ENCODE data around the gene SMG1. TPM values are rescaled to one million over a fixed set of nuclear protein-coding genes. Genes with fewer than 3 reads are reported as not detected.
"Not testable (repeated sequence)": the region's sequence is repeated elsewhere in the genome, so short reads cannot be mapped to it uniquely, and the experiment has no call there.

Gene SMG1
- total and polyA plus RNA-seq, 12 donors, result 11.7 to 58.2 (median 50.2) TPM

GRCh38 chr16:18759598-18760520 lies 166.3 kb downstream of the SMG1 start:
- ATAC-seq, result peak; percentile 84 to 96 (median 88)
- H3K4me3 ChIP-seq; intact Hi-C loops (cut with DNase I); H3K27ac ChIP-seq; H3K4me1 ChIP-seq; H3K9me3 ChIP-seq; H3K36me3 ChIP-seq; H3K27me3 ChIP-seq: not testable (repeated sequence)
- WGBS, 2 donors, result 13 to 20% methylated on average over 17 to 19 of the region's 21 CpGs
- DNase-seq, result peak in 1 of 2 donors; percentile 20
- TF ChIP-seq CTCF (IDR thresholded peaks at IDR 0.05), result peak; percentile 52 to 74 (median 66)

GRCh38 chr16:18757960-18758660 lies 168.1 kb downstream of the SMG1 start:
- 33 to 44% methylated on average over 2 to 4 of the region's 10 CpGs for WGBS, 2 donors
- H3K27me3 ChIP-seq; ATAC-seq; H3K9me3 ChIP-seq; H3K4me1 ChIP-seq; intact Hi-C loops (cut with DNase I); H3K27ac ChIP-seq; DNase-seq; H3K4me3 ChIP-seq; H3K36me3 ChIP-seq: not testable (repeated sequence)

GRCh38 chr16:18756639-18757038 lies 169.6 kb downstream of the SMG1 start:
- H3K27ac ChIP-seq; ATAC-seq; H3K4me1 ChIP-seq; intact Hi-C loops (cut with DNase I); H3K4me3 ChIP-seq; H3K9me3 ChIP-seq; DNase-seq; H3K27me3 ChIP-seq; H3K36me3 ChIP-seq: not testable (repeated sequence)
- WGBS, 2 donors, result 65 to 71% methylated on average over 9 of the region's 9 CpGs

Other genes with a start within 250 kb of the SMG1 start
- gene RPS15A, start 136.1 kb downstream of the SMG1 start, total RNA-seq, result 100 to 1,000 TPM; 613 to 968 (median 724) TPM
- gene RPS15A, start 136.1 kb downstream of the SMG1 start, polyA plus RNA-seq, result 1,000 to 10,000 TPM; 1,020 to 3,398 TPM
- 10 to 100 TPM; 18.6 to 46.6 (median 21.1) TPM for gene ARL6IP1, start 124.9 kb downstream of the SMG1 start, total RNA-seq
- 10 to 100 TPM; 25.5 to 32.7 TPM for gene ARL6IP1, start 124.9 kb downstream of the SMG1 start, polyA plus RNA-seq
- gene TMC7, start 57.5 kb upstream of the SMG1 start, total RNA-seq, result 1 to 10 TPM in 8 of 10 donors, under 1 TPM in 2; 0.76 to 1.7 (median 1.2) TPM
- gene TMC7, start 57.5 kb upstream of the SMG1 start, polyA plus RNA-seq, result 1 to 10 TPM in 1 of 2 donors, under 1 TPM in 1; 0.90 to 1.9 TPM
- gene COQ7, start 141.2 kb upstream of the SMG1 start, total RNA-seq, result 10 to 100 TPM; 37.0 to 52.9 (median 43.6) TPM
- 10 to 100 TPM; 21.3 to 24.2 TPM for gene COQ7, start 141.2 kb upstream of the SMG1 start, polyA plus RNA-seq
- gene ITPRIPL2, start 187.6 kb upstream of the SMG1 start, total RNA-seq, result 10 to 100 TPM; 11.5 to 30.6 (median 13.8) TPM
- 1 to 10 TPM; 5.0 to 5.2 TPM for gene ITPRIPL2, start 187.6 kb upstream of the SMG1 start, polyA plus RNA-seq
- gene SYT17, start 241.8 kb upstream of the SMG1 start, total RNA-seq, result 1 to 10 TPM in 3 of 10 donors, under 1 TPM in 7; 0.20 to 1.3 (median 0.69) TPM
- gene SYT17, start 241.8 kb upstream of the SMG1 start, polyA plus RNA-seq, result under 1 TPM; 0.41 to 0.51 TPM

Data from heart right ventricle (tissue), 16 donors.